Measurements from ENCODE around the gene ANGEL2.
"Not testable (repeated sequence)": the region's sequence is repeated elsewhere in the genome, so short reads cannot be mapped to it uniquely, and the experiment has no call there.

DNA sequence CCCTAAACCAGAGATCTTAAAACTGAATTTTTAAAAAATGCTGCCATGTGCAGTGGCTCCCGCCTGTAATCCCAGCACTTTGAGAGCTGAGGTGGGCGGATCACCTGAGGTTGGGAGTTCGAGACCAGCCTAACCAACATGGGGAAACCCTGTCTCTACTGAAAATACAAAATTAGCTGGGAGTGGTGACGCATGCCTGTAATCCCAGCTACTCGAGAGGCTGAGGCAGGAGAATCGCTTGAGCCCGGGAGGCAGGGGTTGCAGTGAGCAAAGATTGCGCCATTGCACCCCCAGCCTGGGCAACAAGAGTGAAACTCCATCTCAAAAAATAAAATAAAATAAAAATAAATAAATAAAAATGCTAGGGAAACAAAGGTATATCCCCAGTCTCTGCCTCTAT is 21.7 kb downstream of the ANGEL2 start:
- TF ChIP-seq CTCF, POLR2A (IDR thresholded peaks at IDR 0.05): not testable (repeated sequence)

All from adrenal gland (tissue), 5 donors.